ENCODE results near the gene MVD.

The MVD gene

GRCh38 chr16:88655733-88656281 is 7.1 kb downstream of the MVD start:
- DNase-seq (ENCODE audit: low read depth in 2 of 2) = no peak

DNA sequence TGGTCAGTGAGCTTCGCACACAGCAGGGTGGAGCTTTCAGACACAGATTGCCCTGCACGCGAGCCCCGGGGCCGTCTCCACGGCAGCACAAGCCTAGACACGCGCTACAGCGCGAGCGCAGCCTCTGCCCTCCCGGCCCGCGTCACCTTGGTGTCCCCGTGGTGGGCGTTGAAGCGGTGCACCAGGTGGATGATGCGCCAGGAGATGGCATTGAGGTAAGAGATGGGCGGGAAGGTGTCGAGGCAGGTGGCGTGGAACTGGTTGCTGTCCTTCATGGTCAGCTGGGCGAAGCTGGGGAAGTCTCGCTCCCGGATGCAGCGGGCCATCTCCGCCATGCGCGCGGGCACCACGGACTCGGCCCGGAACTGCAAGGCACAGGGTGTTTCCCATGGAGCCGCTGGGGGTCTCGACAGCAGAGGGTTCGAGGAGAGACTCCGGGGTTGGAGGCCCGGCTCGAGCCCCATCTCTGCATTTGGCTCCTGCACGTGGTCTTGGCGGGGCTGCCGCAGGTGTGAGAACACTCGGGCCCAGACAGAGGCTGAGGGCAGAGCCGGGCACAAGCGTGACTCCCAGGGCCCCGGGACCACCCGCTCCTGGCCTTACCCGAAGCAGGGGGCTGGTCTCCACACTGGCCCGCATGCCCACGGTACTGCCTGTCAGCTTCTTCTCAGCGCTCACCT is 7.7 kb downstream of the MVD start:
- no peak for DNase-seq (ENCODE audit: low read depth in 2 of 2)

DNA sequence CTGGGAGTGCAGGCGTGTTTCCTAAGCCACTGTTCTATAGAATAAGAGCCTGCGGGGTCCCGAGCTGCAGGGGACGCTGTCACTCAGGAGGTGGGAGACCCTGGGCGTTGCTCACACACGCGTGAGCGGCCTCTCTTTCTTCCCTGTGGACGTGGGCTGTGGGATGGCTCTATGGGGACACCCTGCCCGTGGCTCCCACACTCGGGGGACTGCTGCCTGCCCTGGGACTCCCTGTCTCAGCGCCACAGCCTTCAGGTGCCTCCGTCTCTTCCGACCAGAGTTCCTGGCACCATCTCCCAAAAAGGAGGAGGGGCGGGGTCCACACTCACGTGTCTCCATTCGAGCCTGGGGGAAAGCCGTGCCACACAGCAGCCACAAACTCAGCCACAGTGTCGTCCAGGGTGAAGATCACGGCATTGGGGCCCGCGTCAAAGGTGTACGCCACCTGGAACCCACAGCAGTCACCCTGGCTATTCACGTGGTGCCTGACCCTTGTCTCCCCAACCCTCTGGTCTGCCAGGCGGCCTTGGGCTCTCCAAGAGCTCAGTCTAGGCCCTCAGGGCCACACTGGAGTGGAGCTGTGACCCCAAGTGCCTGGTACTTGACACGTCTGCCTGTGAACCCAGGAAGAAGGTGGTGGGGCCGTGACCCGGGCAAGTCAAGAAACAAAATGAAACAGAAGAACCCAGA is 8.4 kb downstream of the MVD start:
- DNase-seq (ENCODE audit: low read depth in 2 of 2) = no peak

- DNase-seq (ENCODE audit: low read depth in 2 of 2) = no peak
These were observed 9.1 kb downstream of the MVD start for GRCh38 chr16:88653596-88654362.

DNA sequence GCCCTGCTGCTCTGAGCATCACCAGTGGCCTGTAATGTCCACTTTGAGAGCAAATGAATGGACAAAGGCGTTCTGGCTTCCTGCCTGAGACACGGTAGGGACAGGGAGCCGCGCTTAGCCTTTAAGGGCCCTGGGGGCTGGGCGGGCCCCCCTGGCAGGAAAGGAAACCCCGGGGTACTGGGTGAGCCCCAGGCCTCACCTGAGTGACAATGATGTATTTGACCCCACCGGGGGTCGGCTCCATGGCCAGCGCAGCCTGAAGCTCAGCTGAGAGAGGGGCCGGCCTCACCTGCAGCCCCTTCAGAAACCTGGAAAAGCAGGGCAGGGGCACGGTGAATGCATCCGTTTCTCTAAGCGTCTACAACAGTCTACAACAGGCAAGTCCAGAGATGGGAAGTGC is 9.8 kb downstream of the MVD start:
- no peak for DNase-seq (ENCODE audit: low read depth in 2 of 2)

GRCh38 chr16:88652762-88653063 is 10.2 kb downstream of the MVD start:
- no peak for DNase-seq (ENCODE audit: low read depth in 2 of 2)

DNA sequence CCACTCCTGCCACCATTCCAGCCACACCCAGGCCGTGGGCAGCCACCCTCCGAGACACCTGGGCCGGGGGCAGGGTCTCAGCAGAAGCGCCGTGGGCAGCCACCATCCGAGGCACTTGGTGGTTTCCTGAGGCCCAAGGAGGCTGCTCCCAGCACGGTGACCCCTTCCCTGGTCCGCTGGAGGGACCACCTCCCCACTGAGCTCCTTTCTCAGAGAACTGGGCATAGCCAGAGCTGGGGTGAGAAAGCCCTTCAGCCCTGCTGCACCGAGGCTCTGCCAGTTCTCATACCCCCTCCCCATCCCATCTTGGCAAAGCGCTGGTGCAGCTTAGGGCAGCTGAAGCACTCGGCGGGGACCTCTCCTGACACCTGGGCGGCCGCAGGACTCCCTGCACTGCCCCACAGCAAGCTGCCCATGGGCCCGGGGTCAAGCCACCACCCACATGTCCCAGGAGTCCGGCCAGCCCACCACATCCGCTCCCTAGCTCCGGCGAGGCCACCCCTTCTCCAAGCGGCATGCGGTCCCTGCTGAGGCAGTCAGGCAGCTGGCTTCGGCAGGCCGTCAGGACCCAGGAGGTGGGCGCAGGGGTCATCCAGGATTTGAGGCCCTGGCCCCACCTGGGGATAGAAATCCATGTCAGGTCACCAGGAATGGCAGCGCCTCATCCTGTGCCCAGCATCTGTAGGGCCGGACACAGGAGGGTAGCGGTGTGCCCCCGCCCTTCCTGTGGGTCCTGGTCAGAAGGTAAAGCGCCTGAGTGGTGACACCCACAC is 10.7 kb downstream of the MVD start:
- DNase-seq (ENCODE audit: low read depth in 2 of 2) = no peak

GRCh38 chr16:88651276-88651988 is 11.5 kb downstream of the MVD start:
- DNase-seq (ENCODE audit: low read depth in 2 of 2) = no peak

DNA sequence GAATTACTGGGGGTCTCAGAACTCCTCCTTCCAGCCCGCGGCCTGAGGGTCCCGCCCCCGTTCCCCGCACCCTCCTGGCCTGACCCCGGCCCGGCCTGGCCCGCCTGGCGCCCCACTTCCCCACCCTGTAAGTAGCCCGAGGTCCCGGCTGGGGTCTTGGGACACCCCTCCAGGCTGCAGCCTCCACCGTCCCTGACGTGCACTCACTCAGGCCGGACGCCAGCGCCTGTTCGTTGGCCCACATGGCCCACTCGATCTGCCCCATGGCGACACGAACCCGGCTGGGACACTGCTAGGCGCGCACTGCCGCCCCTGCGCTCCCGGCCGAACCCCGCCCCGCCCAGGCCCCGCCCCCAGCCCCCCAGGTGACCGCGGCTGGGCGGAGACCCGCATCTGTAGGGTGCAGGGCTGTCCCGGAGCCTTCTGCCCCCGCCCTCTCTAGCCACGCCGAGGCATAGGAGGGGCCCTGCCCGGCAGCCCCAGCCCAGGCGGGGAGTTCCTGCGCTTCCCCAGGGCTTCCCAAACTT is 12.1 kb downstream of the MVD start, which contains the start of gene CYBA:
TSS of gene CYBA (minus strand) at position 305 of the 527 bp plus-strand sequence. CDS start at position 265, 40 bp downstream.
- DNase-seq (ENCODE audit: low read depth in 2 of 2) = peak in 1 of 2 experiments; percentile 24

DNA sequence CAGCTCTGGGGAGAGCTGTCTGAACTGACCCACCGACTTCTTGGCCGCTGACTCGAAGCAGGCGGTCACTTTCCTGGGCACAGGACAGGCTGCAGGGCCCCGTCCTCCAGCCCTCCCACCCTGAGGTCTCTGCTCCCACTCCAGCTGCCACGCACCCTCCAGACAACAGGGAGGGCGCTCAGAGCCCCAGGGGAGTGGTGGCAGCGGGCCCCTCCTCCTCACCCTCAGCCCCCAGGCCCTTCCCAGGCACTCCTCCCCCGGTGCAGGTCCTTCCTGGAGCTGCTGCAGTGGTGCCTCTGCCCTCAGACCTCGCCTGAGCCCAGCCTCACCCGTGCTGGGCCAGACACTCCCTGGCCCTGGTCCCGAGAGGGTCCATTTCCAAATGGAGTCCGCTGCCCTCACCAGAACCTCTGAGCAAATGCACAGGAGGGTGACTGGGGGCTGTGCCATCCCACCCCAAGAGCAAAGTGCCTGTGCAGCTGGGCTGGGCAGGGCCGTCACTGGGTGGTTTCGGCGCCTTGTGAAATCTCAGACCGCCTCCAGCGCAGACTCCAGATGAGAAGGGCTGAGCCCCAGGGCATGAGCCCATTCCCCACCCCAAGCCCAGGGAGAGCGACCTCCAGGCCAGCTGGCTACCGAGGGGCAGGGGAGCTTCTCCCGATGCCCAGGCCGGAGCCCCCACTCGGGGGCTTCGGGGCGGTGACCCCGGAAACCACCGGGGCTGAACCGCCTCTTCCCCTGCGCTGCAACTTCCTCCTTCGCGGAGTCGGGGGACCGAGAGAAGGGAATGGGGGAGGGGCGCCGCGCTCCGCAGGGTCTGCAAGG is 12.8 kb downstream of the MVD start:
- no peak for DNase-seq (ENCODE audit: low read depth in 2 of 2)

GRCh38 chr16:88649195-88649923 is 13.5 kb downstream of the MVD start:
- DNase-seq (ENCODE audit: low read depth in 2 of 2) = no peak

GRCh38 chr16:88647178-88648070 is 15.5 kb downstream of the MVD start:
- no peak for DNase-seq (ENCODE audit: low read depth in 2 of 2)

- DNase-seq (ENCODE audit: low read depth in 2 of 2) = no peak
These were observed 16.4 kb downstream of the MVD start for GRCh38 chr16:88646345-88647034.

DNA sequence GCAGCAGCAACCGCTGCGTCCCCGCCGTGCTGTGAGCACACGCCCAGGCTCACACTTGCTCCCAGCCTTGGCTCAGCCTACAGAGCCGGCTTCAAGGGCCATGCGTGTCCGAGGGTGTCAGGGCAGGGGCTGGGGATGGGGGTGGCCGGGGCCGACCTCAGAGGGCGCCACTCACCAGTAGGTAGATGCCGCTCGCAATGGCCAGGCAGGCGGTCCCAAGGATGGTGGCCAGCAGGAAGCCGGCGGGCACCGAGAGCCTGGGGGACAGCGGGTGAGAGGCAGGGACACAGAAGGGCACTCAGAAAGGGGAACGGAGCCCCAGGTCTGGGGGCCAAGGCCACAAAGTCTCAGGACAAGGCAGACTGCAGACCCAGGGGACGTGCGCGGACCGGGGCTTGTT is 16.9 kb downstream of the MVD start:
- no peak for DNase-seq (ENCODE audit: low read depth in 2 of 2)

- DNase-seq (ENCODE audit: low read depth in 2 of 2) = no peak
These were observed 17.4 kb downstream of the MVD start for GRCh38 chr16:88645455-88645854.

DNA sequence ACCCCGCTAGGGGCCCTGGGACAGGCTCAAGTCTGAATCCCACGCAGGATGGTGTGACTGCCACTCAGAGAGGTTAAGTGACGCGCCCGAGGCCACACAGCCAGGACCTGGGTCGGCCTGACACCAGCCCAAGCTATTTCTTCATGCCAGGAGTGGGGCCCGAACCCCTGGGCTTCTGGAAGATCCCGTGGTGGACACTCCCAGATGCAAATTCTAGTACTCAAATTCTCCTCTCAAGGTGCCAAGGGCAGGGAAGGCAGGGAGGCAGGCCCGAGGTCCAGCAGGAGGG is 19.3 kb downstream of the MVD start:
- DNase-seq (ENCODE audit: low read depth in 2 of 2) = no peak

- DNase-seq (ENCODE audit: low read depth in 2 of 2) = no peak
These were observed 19.8 kb downstream of the MVD start for GRCh38 chr16:88642881-88643643.

All from fibroblast of skin of left quadriceps (primary cell).